OCI-LY7 (cell line): ENCODE results near the gene ANKS1A.
"Not testable (repeated sequence)": the region's sequence is repeated elsewhere in the genome, so short reads cannot be mapped to it uniquely, and the experiment has no call there.

Experiments
- EZH2phosphoT487 ChIP-seq: fragments of 200-600 bp; sonication (generic); IDR thresholded peaks from 2 replicates; pipeline ENCODE4 v1.6.1; 2018; ENCODE audit warnings: low read depth, borderline replicate concordance, mild to moderate bottlenecking, mixed run types, antibody characterized with exemption, low read length, moderate library complexity, mixed read lengths
- TF ChIP-seq, protein P1 (sequence below): fragments of 200-600 bp; sonication (generic); conservative IDR thresholded peaks from 2 replicates; pipeline ENCODE4 v1.5.1; 2014; ENCODE audit warnings: mild to moderate bottlenecking, antibody characterized with exemption, low read length, moderate library complexity, mixed read lengths

DNA sequence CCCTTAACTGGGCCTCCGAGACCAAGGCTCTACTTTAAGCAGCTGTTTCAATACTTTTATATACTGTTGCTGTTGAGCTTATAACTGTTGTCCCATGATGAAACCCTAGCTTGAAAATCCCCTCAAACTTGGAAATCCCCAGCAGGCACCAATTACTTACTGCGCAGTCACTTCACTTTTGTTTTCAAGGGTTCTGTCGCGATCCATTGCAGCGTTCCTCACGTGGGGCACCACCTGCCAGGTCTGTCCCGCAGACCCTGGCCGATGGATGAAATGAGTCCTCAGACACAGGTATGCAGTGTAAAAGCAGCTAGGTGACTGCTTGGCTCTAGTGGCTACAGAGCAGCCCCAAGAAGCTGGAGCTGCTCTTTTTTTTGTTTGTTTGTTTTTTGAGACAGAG lies 218.2 kb downstream of the ANKS1A start:
- TF ChIP-seq, protein P1, sequence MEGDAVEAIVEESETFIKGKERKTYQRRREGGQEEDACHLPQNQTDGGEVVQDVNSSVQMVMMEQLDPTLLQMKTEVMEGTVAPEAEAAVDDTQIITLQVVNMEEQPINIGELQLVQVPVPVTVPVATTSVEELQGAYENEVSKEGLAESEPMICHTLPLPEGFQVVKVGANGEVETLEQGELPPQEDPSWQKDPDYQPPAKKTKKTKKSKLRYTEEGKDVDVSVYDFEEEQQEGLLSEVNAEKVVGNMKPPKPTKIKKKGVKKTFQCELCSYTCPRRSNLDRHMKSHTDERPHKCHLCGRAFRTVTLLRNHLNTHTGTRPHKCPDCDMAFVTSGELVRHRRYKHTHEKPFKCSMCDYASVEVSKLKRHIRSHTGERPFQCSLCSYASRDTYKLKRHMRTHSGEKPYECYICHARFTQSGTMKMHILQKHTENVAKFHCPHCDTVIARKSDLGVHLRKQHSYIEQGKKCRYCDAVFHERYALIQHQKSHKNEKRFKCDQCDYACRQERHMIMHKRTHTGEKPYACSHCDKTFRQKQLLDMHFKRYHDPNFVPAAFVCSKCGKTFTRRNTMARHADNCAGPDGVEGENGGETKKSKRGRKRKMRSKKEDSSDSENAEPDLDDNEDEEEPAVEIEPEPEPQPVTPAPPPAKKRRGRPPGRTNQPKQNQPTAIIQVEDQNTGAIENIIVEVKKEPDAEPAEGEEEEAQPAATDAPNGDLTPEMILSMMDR, result not testable (repeated sequence)
- TF ChIP-seq EZH2phosphoT487, result not testable (repeated sequence)
